T-helper 1 cell (primary cell): ENCODE data around the gene CEPT1.

ENCODE experiments used
- DNase-seq, 5 donors: peaks; one replicate each; pipeline ENCODE4 v3.0.0-alpha.2; 2012 to 2020

Gene CEPT1

DNA sequence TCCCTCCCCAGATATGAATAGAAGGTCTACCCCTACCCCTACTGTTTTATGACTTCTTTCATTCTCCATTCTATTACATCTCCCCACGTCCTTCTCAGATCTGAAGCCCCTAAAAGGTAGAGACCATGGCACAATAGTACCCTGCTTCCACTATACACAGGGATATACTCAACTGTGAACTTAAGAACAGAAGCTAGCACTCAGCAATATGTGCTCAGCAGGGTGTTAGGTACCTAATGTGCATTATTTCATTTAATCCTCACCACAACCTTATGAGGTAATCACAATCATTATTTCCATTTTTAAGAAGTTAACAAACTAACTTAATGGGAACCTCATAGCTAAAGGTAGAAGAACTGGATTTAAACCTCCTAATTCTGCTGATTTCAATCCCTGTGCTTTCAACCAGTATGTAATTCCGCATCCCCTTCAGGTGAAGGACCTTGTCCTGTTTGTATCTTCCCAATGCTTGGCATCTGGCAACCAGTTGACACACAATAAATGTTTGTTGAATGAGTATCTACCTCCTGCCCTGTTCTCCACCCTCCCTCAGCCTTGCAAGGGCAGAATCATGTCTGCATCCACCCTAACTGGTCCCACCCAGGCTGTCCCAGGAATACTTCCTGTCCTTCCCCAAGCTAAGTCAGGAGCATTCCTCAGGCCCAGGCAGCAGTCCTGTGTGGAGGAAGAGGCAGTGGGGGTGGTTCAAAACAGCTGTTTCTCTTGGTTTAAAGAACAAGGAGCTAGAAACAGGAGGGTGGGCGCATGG lies 53.9 kb downstream of the CEPT1 start:
- DNase-seq, result no peak

DNA sequence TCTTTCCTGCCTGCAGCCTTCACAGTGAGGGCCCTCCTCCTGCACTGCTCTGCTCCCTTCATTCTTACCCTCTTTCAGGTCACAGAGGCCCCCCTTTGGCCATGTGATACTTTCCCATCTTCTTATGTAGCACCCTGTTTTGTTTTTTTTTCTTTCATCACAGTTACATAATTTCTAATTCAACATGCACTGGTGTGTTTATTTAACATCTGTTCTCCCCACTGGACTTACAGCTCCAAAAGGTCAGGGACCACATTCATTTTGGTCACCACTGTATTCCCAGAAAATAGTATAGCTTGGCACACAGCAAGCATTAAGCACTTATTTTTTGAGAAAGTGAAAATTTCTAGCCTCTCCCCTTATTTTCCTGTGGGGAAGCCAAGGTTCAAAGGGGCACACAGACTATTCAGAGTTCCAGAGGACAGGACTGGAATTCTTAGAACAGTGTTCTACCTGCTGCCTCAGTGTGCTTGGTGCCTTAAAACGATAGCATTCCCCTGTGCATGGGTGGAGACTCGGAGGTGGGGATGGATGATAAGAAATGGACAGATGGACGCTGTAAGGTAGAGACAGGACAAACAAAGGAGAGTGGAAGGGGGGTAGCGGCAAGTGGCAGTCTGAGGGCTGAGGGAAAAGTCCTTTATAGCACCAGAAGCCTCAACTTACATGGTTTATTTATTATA lies 55.1 kb downstream of the CEPT1 start:
- no peak for DNase-seq

DNA sequence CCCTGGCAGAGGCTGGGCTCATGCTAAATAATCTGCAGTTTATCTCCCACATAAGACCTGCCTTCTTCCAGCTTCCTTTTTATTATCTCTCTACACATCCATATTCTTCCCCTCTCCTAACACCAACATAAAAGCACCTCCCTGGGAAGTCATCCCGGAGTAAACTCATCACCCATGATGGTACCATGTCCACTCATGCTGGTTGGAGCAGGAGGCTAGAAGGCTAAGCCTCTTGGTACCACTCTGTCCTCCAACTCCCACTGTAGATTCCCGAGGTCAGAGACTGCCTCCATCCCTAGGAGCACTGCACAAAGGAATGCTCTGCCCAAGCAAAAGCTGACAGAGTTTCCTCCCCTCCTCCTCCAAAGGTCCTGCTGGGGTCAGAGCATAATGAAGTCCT lies 56.2 kb downstream of the CEPT1 start:
- no peak for DNase-seq

DNA sequence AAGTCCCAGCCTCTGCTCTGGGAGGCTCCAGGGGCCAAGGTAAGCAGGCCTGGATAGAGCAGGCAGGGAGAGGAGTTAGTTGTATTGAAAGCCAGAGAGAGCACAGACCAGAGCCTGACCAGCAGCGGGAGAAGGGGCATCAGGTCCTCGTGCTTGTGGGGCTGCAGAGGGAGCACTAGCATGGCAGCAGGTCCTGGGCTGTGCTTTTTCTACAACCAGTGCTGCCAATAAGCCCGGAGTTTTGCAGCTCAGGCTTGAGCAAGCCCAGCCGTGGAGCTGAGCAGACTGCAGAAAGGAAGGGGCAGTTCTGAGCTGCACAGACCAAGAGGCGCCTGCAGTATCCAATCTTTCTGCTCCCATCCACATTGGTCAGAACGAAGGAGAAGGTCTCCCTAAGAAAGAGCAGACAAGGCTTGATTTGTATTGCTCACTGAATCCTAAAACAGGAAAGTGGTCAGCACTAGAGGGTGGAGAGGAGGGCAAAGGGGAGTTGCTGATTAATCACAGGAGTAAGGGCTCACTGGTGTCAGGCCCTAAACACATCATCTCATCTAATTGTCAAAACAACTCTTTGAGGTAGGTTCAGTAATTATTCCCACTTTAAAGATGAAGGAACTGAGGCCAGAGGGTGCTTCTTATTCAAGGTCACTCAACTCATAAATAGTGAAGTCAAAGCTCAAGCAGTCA lies 57.7 kb downstream of the CEPT1 start:
- DNase-seq, result peak; percentile 50 to 74 (median 68)

DNA sequence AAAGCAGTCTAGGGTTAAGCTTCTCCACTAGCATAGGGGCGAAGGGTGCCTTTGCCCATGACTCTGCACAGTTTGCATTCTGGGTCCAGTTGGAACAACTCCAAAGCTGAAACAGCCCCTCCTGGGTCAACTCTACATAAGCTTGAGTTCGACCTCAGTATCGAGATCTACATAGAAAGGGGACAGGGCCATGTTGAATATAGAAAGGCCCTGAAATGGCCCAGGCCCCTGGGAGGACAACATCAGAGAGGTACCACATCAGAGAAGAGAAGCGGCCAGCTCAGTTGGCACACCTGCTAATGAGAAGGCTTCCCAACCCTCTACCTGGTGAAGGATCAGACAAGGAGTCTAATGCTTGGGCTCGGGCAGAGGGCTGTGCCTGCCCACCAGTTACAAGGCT lies 58.8 kb downstream of the CEPT1 start:
- no peak for DNase-seq

DNA sequence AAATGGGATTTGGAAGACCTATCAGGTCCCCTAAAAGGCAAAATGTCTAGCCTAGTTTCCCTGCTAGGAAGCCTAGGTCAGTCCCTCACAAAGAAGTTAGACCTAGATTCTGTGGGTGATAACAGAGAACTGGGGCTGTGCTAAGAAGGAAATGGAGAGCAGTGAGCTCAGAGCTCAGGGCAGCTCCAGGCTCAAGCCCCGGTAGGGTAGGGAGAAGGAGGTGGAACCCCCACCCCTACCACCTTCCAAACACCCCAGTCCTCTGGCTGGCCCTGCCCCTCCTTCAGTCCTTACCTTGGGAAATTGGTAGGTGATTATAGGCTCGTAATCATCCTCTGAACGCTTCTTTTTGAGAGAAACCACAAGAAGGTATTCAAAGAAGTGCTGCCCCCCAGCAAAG lies 59.3 kb downstream of the CEPT1 start:
- peak in 1 of 5 donors; percentile 59 for DNase-seq

DNA sequence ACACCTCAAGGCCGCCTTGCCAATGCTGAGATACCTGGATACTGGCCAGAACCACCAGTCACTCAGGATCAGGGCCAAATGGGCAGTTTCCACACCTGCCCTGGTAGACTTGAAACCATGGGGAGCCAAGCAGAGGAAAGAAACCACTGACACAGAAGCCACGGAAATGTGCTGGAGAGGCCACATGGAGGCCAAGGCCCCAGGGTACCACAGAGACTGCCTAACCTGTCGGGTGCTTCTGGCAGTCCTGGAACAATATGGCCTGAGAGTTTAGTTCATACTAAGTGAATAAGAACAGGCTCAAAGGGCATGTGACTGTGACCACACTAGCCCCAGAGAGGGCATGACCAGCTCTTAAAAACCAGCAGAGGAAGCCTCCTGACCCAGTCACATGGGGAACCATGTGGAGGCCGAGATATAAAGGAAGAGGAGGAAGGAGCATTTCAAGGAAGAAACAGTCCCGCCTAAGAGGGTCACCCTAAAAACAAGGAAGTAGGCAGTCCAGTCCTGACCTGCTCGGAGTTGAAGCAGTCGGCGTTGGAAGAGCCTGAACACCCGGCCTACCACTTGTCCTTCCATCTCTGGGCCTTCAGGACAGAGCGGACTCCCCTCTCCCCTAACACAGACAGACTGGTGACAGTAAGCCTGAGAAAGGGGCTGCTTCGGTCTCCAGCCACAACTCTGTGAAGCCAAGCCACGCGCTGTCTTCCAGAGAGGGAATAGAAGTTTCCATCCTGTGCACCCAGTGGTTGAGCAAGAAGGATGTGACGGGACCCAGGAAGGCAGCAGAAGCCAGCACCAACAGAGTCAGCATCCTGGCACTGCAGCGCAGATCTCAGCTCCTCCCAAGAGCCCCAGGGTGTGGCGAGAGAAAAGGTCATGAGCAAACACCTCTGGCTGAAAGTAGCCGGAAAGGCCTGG lies 60.1 kb downstream of the CEPT1 start, which contains the start of gene DENND2D:
Gene DENND2D (minus strand): TSS at position 766 of the 921 bp plus-strand sequence. CDS start 187 bp downstream, at position 579.
- peak in 3 of 5 donors; percentile 26 to 83 (median 33) for DNase-seq

DNA sequence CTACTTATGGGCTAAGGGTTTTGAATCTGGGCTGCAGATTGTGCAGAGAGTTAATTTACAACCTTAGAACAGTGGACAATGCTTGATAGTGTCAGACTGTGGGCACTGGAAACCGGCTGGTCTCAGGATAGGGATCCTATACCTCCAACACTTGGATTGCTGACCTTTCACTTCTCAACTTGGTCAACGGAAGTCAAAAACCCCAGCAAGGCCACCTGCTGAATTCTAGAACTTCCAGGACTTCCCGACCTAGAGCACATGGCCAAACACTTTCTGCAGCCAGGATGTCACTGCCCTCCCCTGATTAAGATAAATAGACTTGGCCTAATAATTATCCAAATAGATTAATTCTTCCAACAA lies 60.8 kb downstream of the CEPT1 start:
- DNase-seq, result no peak

DNA sequence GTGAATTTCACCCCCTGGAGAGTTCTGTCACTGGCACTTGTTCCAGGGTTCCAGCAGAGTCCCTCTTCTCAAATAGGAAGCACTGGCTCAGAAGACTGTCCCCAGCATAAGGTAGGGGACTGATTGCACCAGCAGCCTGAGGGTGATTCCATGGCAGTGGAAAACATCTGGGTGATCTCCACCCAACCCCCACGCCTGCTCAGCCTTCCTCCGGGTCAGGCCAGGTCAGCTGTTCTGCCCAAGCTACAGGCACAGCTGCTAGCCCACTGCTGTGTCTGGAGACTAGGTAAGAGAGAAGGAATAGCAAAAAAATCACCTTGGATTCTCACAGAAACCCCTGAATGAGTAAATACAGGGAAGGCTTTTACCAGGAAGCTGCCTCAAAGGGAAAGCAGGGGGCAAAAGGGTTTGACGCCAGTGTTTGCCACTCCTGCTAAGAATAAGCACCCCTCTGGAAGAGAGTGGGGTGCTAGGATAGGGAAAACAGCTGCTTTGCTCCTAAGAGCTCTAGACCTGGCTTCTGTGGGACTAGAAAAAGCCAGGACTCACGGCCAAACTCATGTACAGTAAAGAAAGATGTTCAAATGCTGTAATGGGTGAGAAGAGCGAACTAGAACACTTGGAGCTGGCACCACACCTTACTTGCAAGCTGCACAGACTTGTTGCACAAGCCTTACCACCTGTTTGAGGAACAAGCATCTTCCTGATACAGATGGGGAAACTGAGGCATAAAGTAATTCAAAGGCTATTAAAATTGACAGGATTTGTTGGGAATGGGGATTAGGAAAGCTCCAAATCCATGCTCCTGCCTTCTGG lies 61.5 kb downstream of the CEPT1 start:
- no peak for DNase-seq

DNA sequence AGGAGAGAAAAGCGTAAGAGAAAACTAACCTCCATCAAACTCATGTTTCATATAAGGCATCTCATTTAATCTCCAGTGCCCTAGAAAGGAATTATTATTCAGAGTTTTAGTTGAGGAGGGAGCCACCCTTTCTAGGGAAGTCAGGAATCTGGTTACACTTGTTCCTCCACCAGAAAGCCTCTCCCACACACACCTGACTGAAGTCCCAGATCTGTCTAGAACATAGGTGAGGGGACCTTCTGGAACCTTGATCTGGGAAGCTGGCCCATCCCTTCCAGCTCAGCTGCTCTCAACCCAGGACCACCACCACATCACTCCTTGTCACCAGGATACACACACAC lies 62.3 kb downstream of the CEPT1 start:
- no peak for DNase-seq

DNA sequence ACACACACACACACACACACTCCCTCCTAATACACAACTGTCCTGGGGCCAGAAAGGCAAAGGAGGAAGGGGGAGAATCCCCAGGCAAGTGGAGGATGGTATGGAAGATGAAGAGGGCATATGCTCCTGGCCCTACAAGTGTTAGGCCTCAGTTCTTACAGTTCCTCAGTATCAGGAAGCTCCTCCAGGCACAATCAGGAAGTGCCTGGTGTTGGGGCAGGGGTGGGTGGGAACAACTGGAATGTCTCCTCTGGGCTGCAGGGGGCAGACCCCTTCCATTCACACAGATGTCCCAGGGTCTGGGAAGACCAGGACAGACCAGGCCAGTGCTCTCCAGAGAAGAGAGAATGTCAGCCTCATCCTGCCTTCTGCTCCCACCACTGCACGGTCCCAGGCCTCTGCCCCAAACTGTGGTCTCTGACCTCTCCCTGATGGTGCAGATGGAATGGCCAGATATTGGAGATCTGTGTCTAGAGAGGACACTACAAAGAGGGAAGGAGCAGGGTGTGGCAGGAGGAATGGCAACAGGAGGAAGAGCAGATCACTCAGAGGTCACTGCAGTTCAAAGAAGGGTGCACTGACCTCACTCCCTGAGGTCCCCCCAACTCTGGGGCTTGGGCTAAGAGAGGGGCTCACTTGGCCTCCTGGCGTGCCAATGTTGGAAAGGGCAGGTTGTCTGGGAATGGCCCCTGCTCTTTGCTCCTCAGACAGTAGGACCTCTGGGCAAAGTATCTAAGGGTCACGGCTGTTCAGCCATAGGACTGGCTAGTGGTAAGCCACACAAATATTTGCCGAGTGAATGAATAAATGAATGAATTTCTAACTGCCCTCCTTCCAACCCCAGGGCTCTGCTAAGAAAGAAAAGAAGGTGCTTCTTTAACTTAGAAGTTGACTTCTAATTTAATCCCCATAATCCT lies 62.9 kb downstream of the CEPT1 start:
- no peak for DNase-seq

DNA sequence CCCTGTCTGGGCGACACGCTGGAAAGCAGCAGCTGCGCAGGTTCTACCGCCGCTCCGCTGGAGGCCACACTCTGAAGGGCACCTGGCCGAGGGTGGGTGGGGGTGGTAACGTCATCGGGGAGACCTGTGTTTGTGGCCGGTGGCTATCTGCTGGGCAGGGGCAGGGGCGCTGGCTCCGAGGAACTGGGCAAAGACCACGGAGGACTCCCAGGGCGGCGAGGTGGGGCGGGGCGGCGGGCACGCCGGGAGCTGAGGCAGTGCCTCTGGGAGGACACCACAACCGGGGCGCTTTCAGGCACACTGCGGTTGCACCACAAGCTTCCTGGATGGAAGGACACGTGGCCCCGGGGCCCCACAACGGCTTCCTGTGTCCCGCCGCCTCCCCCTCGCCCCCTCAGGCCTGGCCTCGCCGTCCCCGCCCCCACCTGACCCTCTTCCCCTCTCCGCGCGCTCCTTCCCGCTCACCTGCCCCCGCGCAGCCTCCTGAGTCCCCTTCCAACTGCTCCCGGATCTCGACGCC lies 63.7 kb downstream of the CEPT1 start:
- DNase-seq, result peak; percentile 76 to 91 (median 80)

DNA sequence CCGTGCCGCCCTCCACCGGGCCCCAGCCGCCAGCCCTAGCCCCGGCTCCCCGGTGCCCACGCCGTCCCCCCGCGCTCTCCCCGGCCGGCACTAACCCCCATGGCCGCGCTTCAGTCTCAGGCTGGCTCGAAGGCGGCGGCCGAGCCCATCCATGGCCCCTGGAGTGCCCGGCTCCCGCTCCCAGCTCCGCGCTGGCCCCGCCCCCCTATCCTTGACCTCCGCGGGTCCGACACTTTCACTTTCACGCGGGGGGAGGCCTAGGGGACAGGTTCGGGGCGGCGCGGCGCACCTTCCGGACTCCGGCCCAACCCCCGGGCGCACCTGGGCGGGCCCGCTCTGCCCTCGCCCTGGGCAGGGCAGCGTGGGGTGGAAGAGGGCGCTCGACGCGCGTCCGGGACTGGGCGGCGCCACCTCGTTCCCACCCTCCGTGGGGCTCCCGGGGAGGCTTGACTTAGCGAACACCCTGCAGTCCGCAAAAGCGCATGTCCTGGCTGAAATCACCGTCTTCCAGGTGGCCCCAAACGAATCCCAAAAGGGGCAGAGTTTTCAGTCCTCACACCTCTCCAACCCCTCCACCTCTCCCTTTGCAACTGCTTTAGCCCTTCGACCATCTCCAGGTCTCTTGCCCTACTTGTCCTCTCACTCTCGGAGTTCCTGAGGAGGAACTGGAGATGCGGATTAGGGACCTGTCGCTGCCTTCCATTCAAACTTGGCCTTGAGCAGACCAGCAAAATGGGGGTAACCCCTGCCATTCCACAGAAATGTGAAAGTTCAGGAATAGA lies 64.4 kb downstream of the CEPT1 start:
- peak; percentile 57 to 80 (median 64) for DNase-seq

DNA sequence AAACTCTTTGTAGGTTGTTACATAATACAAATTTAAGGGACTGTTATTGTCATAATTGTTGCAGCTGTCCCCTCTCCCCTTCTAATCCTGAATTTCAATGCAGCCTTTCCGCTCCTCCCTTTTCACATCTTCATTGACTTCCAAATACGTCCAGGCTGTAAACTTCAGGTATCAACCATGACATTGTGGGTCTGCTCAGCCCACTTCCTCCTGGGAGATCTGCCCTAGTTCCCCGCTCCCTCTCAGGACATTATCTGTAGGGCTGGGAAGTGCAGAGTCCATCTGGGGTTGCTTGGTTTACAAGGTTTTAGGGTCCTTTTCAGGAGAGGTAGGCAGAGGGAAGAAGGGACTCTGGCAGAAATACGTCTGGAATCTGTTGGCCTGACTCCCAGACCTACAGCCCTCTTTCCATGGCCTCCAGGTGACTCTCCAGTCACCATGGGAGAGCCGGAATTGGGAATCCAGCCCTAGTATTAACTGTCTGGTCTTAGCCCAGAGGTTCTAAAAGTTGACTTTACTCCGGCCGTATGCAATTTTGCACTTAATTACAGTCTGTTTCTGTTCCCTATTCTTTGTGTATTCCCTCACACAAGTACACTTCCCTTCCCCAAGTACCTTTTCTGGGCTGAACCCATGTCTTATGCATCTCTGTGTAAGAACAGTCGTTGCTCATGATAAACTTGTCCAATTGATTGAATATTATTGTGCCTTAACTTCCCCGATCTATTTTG lies 65.1 kb downstream of the CEPT1 start:
- no peak for DNase-seq

DNA sequence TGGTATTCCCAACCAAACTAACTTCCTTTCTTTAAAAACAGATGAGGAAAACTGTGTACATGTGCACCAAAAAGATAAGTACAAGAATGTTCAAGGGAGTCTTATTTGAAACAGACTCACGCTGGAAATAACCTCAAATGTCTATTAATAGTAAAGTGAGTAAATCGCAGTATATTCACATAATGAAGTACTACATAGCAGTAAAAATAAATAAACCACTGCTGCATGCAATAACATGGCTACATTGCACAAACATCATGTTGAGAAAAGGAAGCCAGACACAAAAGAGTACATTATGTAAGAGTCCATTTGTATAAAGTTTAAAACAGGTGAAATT lies 65.7 kb downstream of the CEPT1 start:
- no peak for DNase-seq

DNA sequence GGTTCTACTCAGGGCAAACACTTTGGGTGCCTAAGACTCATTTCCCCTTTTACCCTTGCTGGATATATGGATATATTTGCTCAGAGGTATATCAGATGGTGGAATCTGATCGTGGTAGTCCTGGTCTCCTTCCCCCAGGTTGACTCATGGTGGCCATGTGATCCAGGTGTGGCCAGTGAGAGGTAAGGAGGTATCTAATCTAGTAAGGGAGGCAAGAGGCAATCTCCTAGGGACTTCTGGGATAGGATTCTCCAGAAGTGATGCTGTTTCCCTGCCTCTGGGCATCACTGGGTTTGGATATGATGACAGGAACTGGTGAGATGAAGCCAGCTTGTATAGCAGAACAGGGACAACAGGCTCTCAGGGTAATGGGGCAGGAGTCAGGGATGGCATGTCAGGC lies 68.9 kb downstream of the CEPT1 start:
- no peak for DNase-seq

DNA sequence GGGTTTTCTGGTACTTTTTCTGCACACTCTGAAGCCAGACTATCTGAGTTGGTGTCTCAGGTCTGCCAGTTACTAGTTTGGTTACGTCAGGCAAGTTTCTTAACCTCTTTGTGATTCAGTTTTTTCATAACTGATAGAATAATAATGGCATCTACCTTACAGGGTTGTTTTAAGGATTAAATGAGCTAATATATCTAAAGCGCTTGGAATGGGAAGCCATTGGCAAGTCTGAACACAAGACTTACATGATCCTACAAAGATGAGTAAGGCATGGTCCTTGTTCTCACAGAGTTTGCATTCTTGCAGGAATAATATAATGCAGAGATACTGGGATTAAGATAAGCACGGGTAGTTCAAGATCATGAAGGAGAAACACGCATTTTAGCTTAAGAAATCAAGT lies 69.6 kb downstream of the CEPT1 start:
- DNase-seq, result no peak

DNA sequence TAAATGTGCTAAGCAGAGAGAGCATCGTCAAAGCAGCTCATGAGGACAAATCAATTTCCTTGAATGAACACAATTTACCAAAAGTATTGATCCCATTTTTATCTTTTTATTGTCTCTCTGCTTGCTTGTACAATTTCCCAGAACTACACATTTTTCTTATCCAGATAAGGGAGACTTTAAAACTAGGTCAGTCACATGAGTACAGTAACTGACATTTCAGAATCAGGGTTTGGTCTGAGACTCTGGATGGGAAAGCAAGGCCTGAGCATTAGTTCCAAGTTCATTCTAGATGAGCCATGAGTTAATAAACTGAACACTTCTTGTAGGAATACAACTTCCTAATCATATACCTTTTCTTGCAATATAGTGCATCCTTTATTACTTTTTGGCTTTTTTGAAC lies 71.9 kb downstream of the CEPT1 start:
- no peak for DNase-seq
